DND-41 (cell line): ENCODE measurements around the gene IPCEF1.

Experiments
- ATAC-seq: fragments of 200-7000 bp; cut with Tn5 transposase; 3 replicates; pipeline ENCODE4 v1.9.1; 2021; ENCODE audit warnings: low read depth; ENCODE audit not compliant: insufficient read depth
- DNase-seq: peaks from one replicate; pipeline ENCODE4 v3.0.0-alpha.2; 2020
- H2AFZ ChIP-seq: 2 replicates; pipeline ENCODE4 v1.6.0; 2012; ENCODE audit warnings: low read depth, low read length
- H3K27ac ChIP-seq: 2 replicates; pipeline ENCODE4 v1.5.1; 2012; ENCODE audit warnings: low read length, inconsistent platforms
- H3K27me3 ChIP-seq: fragments of 200-600 bp; sonication (generic); 2 replicates; pipeline ENCODE4 v1.6.0; 2012; ENCODE audit warnings: low read length, mild to moderate bottlenecking, inconsistent platforms; ENCODE audit not compliant: insufficient read depth, poor library complexity
- H3K36me3 ChIP-seq: 2 replicates; pipeline ENCODE4 v1.5.1; 2012; ENCODE audit warnings: low read length, inconsistent platforms; ENCODE audit not compliant: insufficient read depth
- H3K4me1 ChIP-seq: 2 replicates; pipeline ENCODE4 v1.5.1; 2012; ENCODE audit warnings: mild to moderate bottlenecking, low read length; ENCODE audit not compliant: insufficient read depth
- H3K4me2 ChIP-seq: 2 replicates; pipeline ENCODE4 v1.6.0; 2012; ENCODE audit warnings: mild to moderate bottlenecking, moderate library complexity, low read length, inconsistent platforms; ENCODE audit not compliant: insufficient read depth
- H3K4me3 ChIP-seq, 2 experiments: fragments of 200-600 bp in 1 of 2; shearing (Covaris generic) in 1 of 2; 2 replicates each; pipeline ENCODE4 v1.5.1; 2012 to 2016; ENCODE audit warnings: inconsistent platforms in 2 of 2, low read length in 2 of 2, mild to moderate bottlenecking in 2 of 2, low read depth in 1 of 2, moderate library complexity in 1 of 2
- H3K79me2 ChIP-seq: 2 replicates; pipeline ENCODE4 v1.6.0; 2012; ENCODE audit warnings: low read length, inconsistent platforms; ENCODE audit not compliant: insufficient read depth
- H3K9ac ChIP-seq: 2 replicates; pipeline ENCODE4 v1.6.0; 2012; ENCODE audit warnings: low read depth, mild to moderate bottlenecking, inconsistent platforms, low read length, moderate library complexity
- H3K9me3 ChIP-seq: 2 replicates; pipeline ENCODE4 v1.5.1; 2012; ENCODE audit warnings: low read length, moderate library complexity, mild to moderate bottlenecking, inconsistent platforms; ENCODE audit not compliant: insufficient read depth, severe bottlenecking
- H4K20me1 ChIP-seq: 2 replicates; pipeline ENCODE4 v1.6.0; 2012; ENCODE audit warnings: low read length; ENCODE audit not compliant: insufficient read depth
- CTCF ChIP-seq: IDR thresholded peaks from 2 replicates; pipeline ENCODE4 v1.5.1; 2012; ENCODE audit warnings: borderline replicate concordance, low read length, moderate library complexity, mild to moderate bottlenecking; ENCODE audit not compliant: poor library complexity, severe bottlenecking; ENCODE audit errors: extremely low read depth
- EZH2 ChIP-seq: IDR thresholded peaks from 3 replicates; pipeline ENCODE4 v1.6.1; 2012; ENCODE audit warnings: borderline replicate concordance, low read depth, mild to moderate bottlenecking, moderate library complexity, low read length, inconsistent platforms; ENCODE audit not compliant: severe bottlenecking

Gene IPCEF1

GRCh38 chr6:154345811-154346210, 10.8 kb downstream of the IPCEF1 start:
- ATAC-seq = no peak

DNA sequence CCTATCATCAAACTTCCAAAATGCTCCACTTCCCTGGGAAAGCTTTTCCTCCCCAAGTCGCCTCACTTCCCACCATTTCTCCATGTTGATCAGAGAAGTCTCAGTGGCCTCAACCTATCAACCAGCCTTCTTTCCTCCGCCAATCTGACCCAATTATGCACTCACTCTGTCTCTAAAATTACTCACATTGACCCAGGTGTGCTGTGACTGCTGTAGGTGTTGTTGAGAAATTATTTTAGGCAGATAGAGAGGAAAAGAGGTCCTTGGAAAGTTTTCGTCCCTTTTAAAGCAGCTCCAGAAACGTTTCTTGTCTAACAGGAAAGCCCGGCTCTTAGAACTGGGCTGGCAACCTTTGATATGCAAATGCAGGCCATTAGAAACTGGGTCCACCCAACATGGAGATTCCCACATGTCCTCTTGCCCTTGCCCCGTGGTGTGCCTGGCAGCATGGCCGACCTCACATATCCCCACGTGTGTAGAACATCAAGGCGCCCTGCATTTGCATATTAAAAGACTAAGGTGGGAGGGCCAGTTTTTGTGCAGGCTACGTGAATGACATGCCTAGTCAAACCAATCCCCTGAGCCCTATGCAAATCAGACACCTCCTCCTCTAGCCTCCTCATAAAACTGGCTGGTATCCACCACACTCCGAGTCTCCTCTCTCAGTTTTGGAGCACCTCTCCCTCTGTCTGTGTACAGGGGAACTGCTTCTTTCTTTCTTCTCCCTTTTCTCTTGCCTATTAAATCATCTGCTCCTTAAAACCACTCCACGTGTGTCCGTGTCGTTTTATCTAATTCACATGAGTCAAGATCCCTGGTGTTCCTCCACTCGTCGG, 12.9 kb downstream of the IPCEF1 start:
- no peaks in the 10 kb centered on the region for H3K4me1 ChIP-seq
- no peak overlapping the region for H3K9ac ChIP-seq
- no peaks in the 10 kb centered on the region for H3K36me3 ChIP-seq
- H3K4me3 ChIP-seq = no peak overlapping the region
- no peaks in the 10 kb centered on the region for H3K27me3 ChIP-seq
- no peaks in the 10 kb centered on the region for H3K79me2 ChIP-seq
- peak; percentile 5 for DNase-seq
- peak; percentile 37; the same call in 2 of the 3 replicates for ATAC-seq
- no peak overlapping the region for H2AFZ ChIP-seq
- H3K9me3 ChIP-seq = no peaks in the 10 kb centered on the region
- no peak overlapping the region for H3K4me2 ChIP-seq
- H4K20me1 ChIP-seq = no peaks in the 10 kb centered on the region
- no peak overlapping the region for H3K27ac ChIP-seq
- peak; percentile 8 for TF ChIP-seq CTCF
- no peak for TF ChIP-seq EZH2

More at GRCh38 chr6:154345811-154346210, 10.8 kb downstream of the IPCEF1 start:
- Histone ChIP-seq H3K9me3 (no peaks in the 10 kb centered on the region), H3K4me3 (no peak overlapping the region), H3K9ac (no peak overlapping the region), H2AFZ (no peak overlapping the region), H3K36me3 (no peaks in the 10 kb centered on the region), H3K27me3 (no peaks in the 10 kb centered on the region), H3K4me2 (no peak overlapping the region), H3K79me2 (no peaks in the 10 kb centered on the region), H3K27ac (no peak overlapping the region), H3K4me1 (no peaks in the 10 kb centered on the region), H4K20me1 (no peaks in the 10 kb centered on the region)
- DNase-seq = no peak
- TF ChIP-seq CTCF = no peak

DNA sequence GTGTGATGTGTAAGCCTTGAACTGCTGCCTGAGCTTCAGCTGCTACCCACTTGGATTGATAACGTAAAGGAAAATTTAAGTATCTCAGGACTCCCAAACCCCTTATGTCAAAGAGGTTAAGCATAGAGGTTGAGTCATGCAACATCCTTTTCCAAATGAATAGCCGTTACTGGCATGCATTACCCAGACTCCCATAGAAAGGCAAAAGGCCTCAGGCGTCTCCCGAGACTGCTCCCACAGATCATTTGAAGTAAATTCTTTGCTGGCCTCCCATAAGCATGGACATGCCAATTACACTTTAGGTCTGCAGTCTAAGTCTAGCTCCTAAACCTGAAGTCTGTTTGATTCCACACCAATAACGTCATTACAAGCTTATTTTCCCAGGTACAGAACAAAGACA, 14.7 kb downstream of the IPCEF1 start:
- H3K4me3 ChIP-seq = no peak overlapping the region
- no peak for DNase-seq
- no peak for TF ChIP-seq EZH2
- no peak for TF ChIP-seq CTCF

More for the DNA sequence above, 14.7 kb downstream of the IPCEF1 start:
- no peaks in the 10 kb centered on the region for H3K4me1 ChIP-seq
- H3K36me3 ChIP-seq = no peaks in the 10 kb centered on the region
- no peak overlapping the region for H3K27ac ChIP-seq
- ATAC-seq = no peak
- H3K9ac ChIP-seq = no peak overlapping the region
- H2AFZ ChIP-seq = no peak overlapping the region
- H3K9me3 ChIP-seq = no peaks in the 10 kb centered on the region
- no peaks in the 10 kb centered on the region for H3K79me2 ChIP-seq
- H3K4me2 ChIP-seq = no peak overlapping the region
- H3K27me3 ChIP-seq = no peaks in the 10 kb centered on the region
- H4K20me1 ChIP-seq = no peaks in the 10 kb centered on the region
